ENCODE results near the gene SYNM. TPM values are rescaled to one million over a fixed set of nuclear protein-coding genes. Genes with fewer than 3 reads are reported as not detected.

Gene SYNM
- polyA plus RNA-seq, 1 experiment: 1.8 TPM

DNA sequence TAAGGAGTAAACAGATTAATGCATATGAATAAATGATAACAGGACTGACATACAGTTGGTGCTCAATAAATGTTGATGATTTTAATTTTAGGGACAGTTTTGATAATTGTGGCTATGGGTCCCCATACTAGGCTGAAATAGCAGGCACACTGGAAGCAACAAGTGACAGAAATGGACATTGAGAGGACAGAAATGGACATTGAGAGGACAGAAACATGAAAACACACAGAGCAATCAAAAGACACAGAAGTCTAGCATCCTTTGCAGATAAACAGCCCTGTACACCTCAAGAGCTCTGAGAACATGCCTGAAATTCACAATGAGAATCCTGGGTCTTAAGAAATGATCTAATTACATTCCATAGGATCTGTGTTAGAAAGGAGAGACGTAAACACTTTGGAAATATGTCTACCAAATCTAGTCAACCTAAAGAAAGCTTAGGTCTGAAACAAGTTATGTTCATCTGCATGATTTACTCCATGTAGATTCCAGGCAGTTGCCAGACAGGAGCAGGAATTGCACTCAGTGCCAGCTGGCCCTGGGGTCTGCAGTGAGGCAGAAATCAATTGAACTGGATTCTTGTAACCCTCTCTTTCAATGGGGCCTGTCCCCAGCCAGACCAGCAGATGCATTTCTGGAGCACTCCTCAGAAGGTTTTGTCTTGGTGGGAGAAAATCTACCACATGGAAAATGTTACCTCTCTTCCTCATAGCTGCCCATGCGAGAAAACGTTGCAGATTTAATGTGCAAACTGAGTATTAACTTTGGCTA lies 60.3 kb downstream of the SYNM start:
- TF ChIP-seq, protein P1, sequence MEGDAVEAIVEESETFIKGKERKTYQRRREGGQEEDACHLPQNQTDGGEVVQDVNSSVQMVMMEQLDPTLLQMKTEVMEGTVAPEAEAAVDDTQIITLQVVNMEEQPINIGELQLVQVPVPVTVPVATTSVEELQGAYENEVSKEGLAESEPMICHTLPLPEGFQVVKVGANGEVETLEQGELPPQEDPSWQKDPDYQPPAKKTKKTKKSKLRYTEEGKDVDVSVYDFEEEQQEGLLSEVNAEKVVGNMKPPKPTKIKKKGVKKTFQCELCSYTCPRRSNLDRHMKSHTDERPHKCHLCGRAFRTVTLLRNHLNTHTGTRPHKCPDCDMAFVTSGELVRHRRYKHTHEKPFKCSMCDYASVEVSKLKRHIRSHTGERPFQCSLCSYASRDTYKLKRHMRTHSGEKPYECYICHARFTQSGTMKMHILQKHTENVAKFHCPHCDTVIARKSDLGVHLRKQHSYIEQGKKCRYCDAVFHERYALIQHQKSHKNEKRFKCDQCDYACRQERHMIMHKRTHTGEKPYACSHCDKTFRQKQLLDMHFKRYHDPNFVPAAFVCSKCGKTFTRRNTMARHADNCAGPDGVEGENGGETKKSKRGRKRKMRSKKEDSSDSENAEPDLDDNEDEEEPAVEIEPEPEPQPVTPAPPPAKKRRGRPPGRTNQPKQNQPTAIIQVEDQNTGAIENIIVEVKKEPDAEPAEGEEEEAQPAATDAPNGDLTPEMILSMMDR (IDR thresholded peaks at IDR 0.05; ENCODE audit: insufficient read depth, low read depth, low read length): no peak

DNA sequence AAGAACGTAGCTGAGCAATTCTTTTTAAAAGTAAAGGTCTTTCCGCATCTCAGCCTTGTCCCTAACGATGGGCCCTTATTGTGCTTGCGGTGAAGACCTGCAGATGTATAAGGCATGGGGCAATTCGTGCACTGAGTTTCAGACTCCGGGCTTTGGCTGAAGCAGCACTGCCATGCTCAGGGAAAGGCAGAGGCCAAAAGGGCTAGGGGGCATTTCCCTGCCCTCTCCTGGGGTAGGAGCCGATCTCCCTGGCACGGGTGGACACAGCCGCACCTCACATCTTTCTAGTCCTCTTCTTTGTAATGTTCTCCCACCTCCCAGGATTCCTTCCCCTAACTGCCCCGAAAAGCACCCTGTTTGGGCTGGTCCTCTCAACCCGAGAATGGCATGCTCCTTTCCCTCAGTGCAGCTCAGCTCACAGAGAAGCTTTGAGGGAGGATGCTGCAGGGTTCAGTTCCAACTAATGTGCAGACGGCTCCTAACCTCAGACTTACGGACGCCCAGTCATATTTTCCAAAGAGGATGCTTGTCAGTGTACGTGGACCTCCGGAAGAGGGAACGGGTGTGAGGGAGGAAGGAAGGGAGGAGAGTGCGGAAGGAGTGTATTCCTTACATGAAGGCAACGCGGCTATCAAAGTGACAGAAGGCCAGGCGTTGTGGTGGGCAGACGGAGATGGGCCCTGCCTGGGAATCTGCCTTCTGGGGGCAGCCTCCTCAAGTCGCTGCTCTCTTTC lies 61.2 kb downstream of the SYNM start:
- TF ChIP-seq, protein P1 (IDR thresholded peaks at IDR 0.05; ENCODE audit: insufficient read depth, low read depth, low read length): no peak
- CTCF ChIA-PET: interaction anchor here (0.6 kb wide), 1 partner anchor 742 kb away, joined by 4 read pairs; no protein-coding TSS in a partner anchor
- H3K27me3 ChIP-seq (ENCODE audit: control insufficient read depth, insufficient read depth, low read length): no peaks in the 10 kb centered on the region
- DNase-seq (ENCODE audit: low read depth): no peak
- peaks cover 1% of the 10 kb centered on the region for H3K36me3 ChIP-seq (ENCODE audit: control insufficient read depth, insufficient read depth, low read length)
- POLR2A ChIA-PET: no interaction called here
- no peak overlapping the region for H3K4me3 ChIP-seq (ENCODE audit: low read depth, low read length)

More for the DNA sequence above, 60.3 kb downstream of the SYNM start:
- ChIA-PET CTCF (interaction anchor here (1.3 kb wide), 1 partner anchor 60 kb away, joined by 3 read pairs; the partner anchor contains the start of gene SYNM), POLR2A (no interaction called here)
- Histone ChIP-seq H3K4me3 (ENCODE audit: low read depth, low read length) (no peak overlapping the region), H3K36me3 (ENCODE audit: control insufficient read depth, insufficient read depth, low read length) (peaks cover 1% of the 10 kb centered on the region), H3K27me3 (ENCODE audit: control insufficient read depth, insufficient read depth, low read length) (no peaks in the 10 kb centered on the region)
- DNase-seq (ENCODE audit: low read depth): no peak

GRCh38 chr15:99167201-99167600 lies 62.3 kb downstream of the SYNM start:
- Histone ChIP-seq H3K36me3 (ENCODE audit: control insufficient read depth, insufficient read depth, low read length) (peaks cover 2% of the 10 kb centered on the region; the same call in 1 of the 2 replicates), H3K4me3 (ENCODE audit: low read depth, low read length) (no peak overlapping the region), H3K27me3 (ENCODE audit: control insufficient read depth, insufficient read depth, low read length) (no peaks in the 10 kb centered on the region)
- TF ChIP-seq, protein P1 (IDR thresholded peaks at IDR 0.05; ENCODE audit: insufficient read depth, low read depth, low read length): no peak
- no peak for DNase-seq (ENCODE audit: low read depth)
- ChIA-PET CTCF (interaction anchor here (2.1 kb wide), 1 partner anchor 62 kb away, joined by 6 read pairs; the partner anchor contains the start of gene SYNM), POLR2A (no interaction called here)

GRCh38 chr15:99167640-99168039 lies 62.8 kb downstream of the SYNM start:
- Histone ChIP-seq H3K27me3 (ENCODE audit: control insufficient read depth, insufficient read depth, low read length) (no peaks in the 10 kb centered on the region), H3K36me3 (ENCODE audit: control insufficient read depth, insufficient read depth, low read length) (peaks cover 2% of the 10 kb centered on the region; the same call in 1 of the 2 replicates), H3K4me3 (ENCODE audit: low read depth, low read length) (no peak overlapping the region)
- CTCF ChIA-PET: interaction anchor here (2.1 kb wide), 1 partner anchor 62 kb away, joined by 6 read pairs; the partner anchor contains the start of gene SYNM
- POLR2A ChIA-PET: no interaction called here
- TF ChIP-seq, protein P1 (IDR thresholded peaks at IDR 0.05; ENCODE audit: insufficient read depth, low read depth, low read length): no peak
- no peak for DNase-seq (ENCODE audit: low read depth)

Data from BJ (cell line).